K562 (cell line): ENCODE results near the gene P2RY8. TPM values are rescaled to one million over a fixed set of nuclear protein-coding genes. Genes with fewer than 3 reads are reported as not detected.

Source experiments
- ESRRA ChIP-seq: fragments of 450-650 bp; IDR thresholded peaks from 2 replicates; pipeline ENCODE4 v1.6.1; 2014; ENCODE audit warnings: low read depth, mild to moderate bottlenecking, moderate library complexity, borderline replicate concordance
- GABPA ChIP-seq: fragments of 200-800 bp; sonication (Bioruptor generic); conservative IDR thresholded peaks from 2 replicates; pipeline ENCODE4 v1.6.1; 2016; ENCODE audit warnings: low read depth, missing genetic modification characterization, missing compliant biosample characterization
- KAT7 ChIP-seq: sonication (generic); formaldehyde crosslinking; IDR thresholded peaks from 2 replicates; pipeline ENCODE4 v1.8.0; 2022; ENCODE audit warnings: missing genetic modification reagents, mild to moderate bottlenecking, borderline replicate concordance
- MEIS2 ChIP-seq: fragments of 450-650 bp; IDR thresholded peaks from 2 replicates; pipeline ENCODE4 v1.6.1; 2014; ENCODE audit warnings: mild to moderate bottlenecking; ENCODE audit not compliant: partially characterized antibody
- MYC ChIP-seq, 2 experiments: fragments of 250-450 bp in 1 of 2; sonication (Bioruptor Pico) in 1 of 2; IDR thresholded peaks; 2 replicates each; pipeline versions ENCODE4 v1.5.1 to v1.6.1; 2012 to 2021; ENCODE audit warnings: low read depth in 2 of 2, borderline replicate concordance in 1 of 2, improper control_type of control experiment in 1 of 2, low read length in 1 of 2, mild to moderate bottlenecking in 1 of 2, moderate library complexity in 1 of 2
- SIRT6 ChIP-seq: IDR thresholded peaks from one replicate; pipeline ENCODE4 v1.6.1; 2012; ENCODE audit warnings: low read depth, mild to moderate bottlenecking, control low read depth, inconsistent platforms, low read length, moderate library complexity
- TAL1 ChIP-seq: fragments of 450-650 bp; IDR thresholded peaks from 2 replicates; pipeline ENCODE4 v1.6.1; 2016; ENCODE audit warnings: mild to moderate bottlenecking
- TRIM24 ChIP-seq, 2 experiments: fragments of 450-650 bp; IDR thresholded peaks; 2 replicates each; pipeline ENCODE4 v1.6.1; 2016
- ZBTB40 ChIP-seq, 2 experiments: fragments of 450-650 bp in 1 of 2; sonication (generic) in 1 of 2; formaldehyde crosslinking in 1 of 2; IDR thresholded peaks; 2 replicates each; pipeline versions ENCODE4 v1.7.1 to v1.9.0; 2016 to 2022; ENCODE audit warnings: inconsistent platforms in 1 of 2, mild to moderate bottlenecking in 1 of 2, missing genetic modification reagents in 1 of 2
- polyA plus RNA-seq, 8 experiments: library from polyadenylated mRNA; depleted of rRNA in 4 of 8; stranded (reverse) in 5 of 8; unstranded in 3 of 8; fragments of >200 nt; fragmentation: Nextera tagmentation in 2 of 8; fragmentation: Illumina TruSeq in 1 of 8; extraction: Ambion mirVana in 2 of 8; extraction: Trizol in 1 of 8; gene quantifications; 2 replicates each; pipeline versions ENCODE4 v1.2.1 to v1.2.3, GENCODE V29; 2011 to 2014; ENCODE audit warnings: inconsistent platforms in 1 of 8, missing spikeins in 1 of 8
- total RNA-seq, 7 experiments: library from RNA; depleted of rRNA in 6 of 7; stranded (reverse); fragments of >200 nt in 6 of 7; fragmentation: Illumina TruSeq in 2 of 7; extraction: Trizol in 2 of 7; gene quantifications; 2 replicates each; pipeline versions ENCODE4 v1.2.1 to v1.2.3, GENCODE V29; 2011 to 2021; ENCODE audit warnings: low replicate concordance in 1 of 7

Gene P2RY8
- total and polyA plus RNA-seq, 9 of the 15 experiments (the other 6 are each of a cell fraction or from before 2014, with no cell fraction given), result 0.04 to 0.69 (median 0.08) TPM; not detected in 3

DNA sequence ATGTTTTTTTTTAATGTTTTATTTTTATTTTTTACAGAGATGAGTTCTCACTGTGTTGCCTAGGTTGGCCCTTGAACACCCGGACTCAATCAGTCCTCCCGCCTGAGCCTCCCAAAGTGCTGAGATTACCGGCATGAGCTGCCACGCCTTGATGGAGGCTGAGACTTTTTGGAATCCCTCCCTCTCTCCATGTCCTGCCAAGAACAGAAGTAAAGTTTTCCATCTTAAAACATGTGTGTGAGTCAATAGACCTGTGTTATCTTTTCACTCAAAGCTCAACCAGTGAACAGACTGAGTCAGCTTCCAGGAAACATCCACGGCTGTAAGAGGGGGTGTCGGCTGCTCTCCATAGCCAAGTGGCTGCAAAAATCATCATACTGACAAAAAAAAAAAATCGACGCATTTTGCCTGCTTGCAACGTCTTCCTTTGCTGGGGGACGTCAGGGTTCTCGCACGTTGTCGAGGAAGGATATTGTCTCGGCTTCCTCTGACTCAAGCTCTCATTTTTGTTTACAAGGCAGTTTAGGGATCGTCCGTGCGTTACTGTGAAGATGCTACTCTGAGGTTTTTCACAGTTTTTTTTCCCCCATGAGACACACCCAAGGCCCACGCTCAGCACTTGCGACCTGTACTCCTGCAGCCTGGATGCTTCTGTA is 74.3 kb downstream of the P2RY8 start (continued):
- TF ChIP-seq ZBTB40 (IDR thresholded peaks at IDR 0.05) (peak; percentile 92), ZBTB40 (CRISPR knock-in tag; IDR thresholded peaks at IDR 0.05) (peak; percentile 71; the same call in 1 of the 2 replicates), KAT7 (CRISPR knock-in tag) (no peak), SIRT6 (no peak), MEIS2 (peak; percentile 25), TRIM24 (IDR thresholded peaks at IDR 0.05) (0 out of 4 replicates have a peak, but pooled peaks of 1 of the 2 experiments have one; percentile 26), GABPA (0 out of 2 replicates have a peak, but pooled peaks have one; percentile 19), TAL1 (0 out of 2 replicates have a peak, but pooled peaks have one; percentile 18), MYC (IDR thresholded peaks at IDR 0.05; ENCODE audit: low read depth, low read length) (peak; percentile 30; the same call in 1 of the 2 replicates), MYC (CRISPR knock-in tag; IDR thresholded peaks at IDR 0.05; ENCODE audit: borderline replicate concordance, low read depth) (no peak), ESRRA (no peak)
- TF ChIP-seq, all 486 proteins: peak for 45
